ENCODE measurements around the gene TARS1.

The TARS1 gene

GRCh38 chr5:33470544-33470943 is 29.8 kb downstream of the TARS1 start:
- no peak for TF ChIP-seq CTCF (IDR thresholded peaks at IDR 0.05)
- no peak overlapping the region for H3K4me3 ChIP-seq (ENCODE audit: low read depth in 1 of 2, low read length in 1 of 2)
- H3K27me3 ChIP-seq: no peaks in the 10 kb centered on the region
- H3K9me3 ChIP-seq: no peaks in the 10 kb centered on the region
- H3K36me3 ChIP-seq: peaks cover 59% of the 10 kb centered on the region
- peaks cover 0 to 2% of the 10 kb centered on the region in 2 experiments for H3K4me1 ChIP-seq (ENCODE audit: control insufficient read depth in 1 of 2, insufficient read depth in 1 of 2, low read depth in 1 of 2, low read length in 1 of 2)
- no peak overlapping the region for H3K27ac ChIP-seq

- no peak for TF ChIP-seq CTCF (IDR thresholded peaks at IDR 0.05)
- Histone ChIP-seq H3K27ac (no peak overlapping the region), H3K4me1 (ENCODE audit: control insufficient read depth in 1 of 2, insufficient read depth in 1 of 2, low read depth in 1 of 2, low read length in 1 of 2) (peaks cover 0 to 2% of the 10 kb centered on the region in 2 experiments), H3K4me3 (ENCODE audit: low read depth in 1 of 2, low read length in 1 of 2) (no peak overlapping the region), H3K27me3 (no peaks in the 10 kb centered on the region), H3K9me3 (no peaks in the 10 kb centered on the region), H3K36me3 (peaks cover 35% of the 10 kb centered on the region)
Observed at GRCh38 chr5:33472805-33473409, 32.1 kb downstream of the TARS1 start.

GRCh38 chr5:33474004-33474403 is 33.2 kb downstream of the TARS1 start:
- Histone ChIP-seq H3K27me3 (no peaks in the 10 kb centered on the region), H3K36me3 (peaks cover 25% of the 10 kb centered on the region), H3K4me1 (ENCODE audit: control insufficient read depth in 1 of 2, insufficient read depth in 1 of 2, low read depth in 1 of 2, low read length in 1 of 2) (peaks cover 0 to 2% of the 10 kb centered on the region in 2 experiments), H3K4me3 (ENCODE audit: low read depth in 1 of 2, low read length in 1 of 2) (no peak overlapping the region), H3K9me3 (no peaks in the 10 kb centered on the region), H3K27ac (no peak overlapping the region)
- no peak for TF ChIP-seq CTCF (IDR thresholded peaks at IDR 0.05)

GRCh38 chr5:33474931-33475499 is 34.2 kb downstream of the TARS1 start:
- H3K4me1 ChIP-seq (ENCODE audit: control insufficient read depth in 1 of 2, insufficient read depth in 1 of 2, low read depth in 1 of 2, low read length in 1 of 2): peaks cover 0 to 2% of the 10 kb centered on the region in 2 experiments
- H3K27me3 ChIP-seq: no peaks in the 10 kb centered on the region
- H3K9me3 ChIP-seq: no peaks in the 10 kb centered on the region
- no peak overlapping the region for H3K27ac ChIP-seq
- TF ChIP-seq CTCF (IDR thresholded peaks at IDR 0.05): no peak
- H3K4me3 ChIP-seq (ENCODE audit: low read depth in 1 of 2, low read length in 1 of 2): no peak overlapping the region
- peaks cover 17% of the 10 kb centered on the region for H3K36me3 ChIP-seq

GRCh38 chr5:33475706-33476105 is 34.9 kb downstream of the TARS1 start:
- Histone ChIP-seq H3K36me3 (peaks cover 10% of the 10 kb centered on the region), H3K4me3 (ENCODE audit: low read depth in 1 of 2, low read length in 1 of 2) (no peak overlapping the region), H3K27ac (no peak overlapping the region), H3K9me3 (no peaks in the 10 kb centered on the region), H3K4me1 (ENCODE audit: control insufficient read depth in 1 of 2, insufficient read depth in 1 of 2, low read depth in 1 of 2, low read length in 1 of 2) (peaks cover 0 to 2% of the 10 kb centered on the region in 2 experiments), H3K27me3 (no peaks in the 10 kb centered on the region)
- TF ChIP-seq CTCF (IDR thresholded peaks at IDR 0.05): no peak

Data from neutrophil (primary cell).